Stimulated activated CD4-positive, alpha-beta T cell treated with anti-CD3 and anti-CD28 coated beads, TNF-alpha, amount 100 ng/mL, for 1 hour (primary cell): ENCODE results near the gene FHDC1.

Experiments
- DNase-seq, 3 donors: peaks; one replicate each; pipeline ENCODE4 v3.0.0-alpha.2; 2020; ENCODE audit warnings: low read depth in 3 of 3, low spot score in 1 of 3

The FHDC1 gene

GRCh38 chr4:153001626-153002025 is 65.5 kb downstream of the FHDC1 start:
- no peak for DNase-seq

- DNase-seq: no peak
These were observed 66.0 kb downstream of the FHDC1 start for GRCh38 chr4:153002110-153002509.

- no peak for DNase-seq
These were observed 68.1 kb downstream of the FHDC1 start for GRCh38 chr4:153004081-153004850.

- DNase-seq: no peak
These were observed 69.8 kb downstream of the FHDC1 start for GRCh38 chr4:153005899-153006381.

GRCh38 chr4:153008578-153009199 is 72.6 kb downstream of the FHDC1 start:
- no peak for DNase-seq

- no peak for DNase-seq
These were observed 74.0 kb downstream of the FHDC1 start for GRCh38 chr4:153010146-153010545.

- DNase-seq: no peak
These were observed 77.3 kb downstream of the FHDC1 start for GRCh38 chr4:153013202-153013977.

GRCh38 chr4:153014460-153014859 is 78.3 kb downstream of the FHDC1 start:
- DNase-seq: no peak

GRCh38 chr4:153016592-153016991 is 80.5 kb downstream of the FHDC1 start:
- no peak for DNase-seq

- DNase-seq: no peak
These were observed 81.9 kb downstream of the FHDC1 start for GRCh38 chr4:153018031-153018430.

GRCh38 chr4:153018684-153019083 is 82.6 kb downstream of the FHDC1 start:
- no peak for DNase-seq

- no peak for DNase-seq
These were observed 83.8 kb downstream of the FHDC1 start for GRCh38 chr4:153019906-153020305.

- no peak for DNase-seq
These were observed 84.3 kb downstream of the FHDC1 start for GRCh38 chr4:153020457-153020856.

- DNase-seq: no peak
These were observed 85.2 kb downstream of the FHDC1 start for GRCh38 chr4:153021276-153021675.

GRCh38 chr4:153022241-153022715 is 86.2 kb downstream of the FHDC1 start:
- no peak for DNase-seq

GRCh38 chr4:153023139-153023538 is 87.0 kb downstream of the FHDC1 start:
- no peak for DNase-seq

- DNase-seq: no peak
These were observed 87.7 kb downstream of the FHDC1 start for GRCh38 chr4:153023692-153024394.

- no peak for DNase-seq
These were observed 88.3 kb downstream of the FHDC1 start for GRCh38 chr4:153024466-153024865.

- no peak for DNase-seq
These were observed 89.3 kb downstream of the FHDC1 start for GRCh38 chr4:153025406-153025805.

- DNase-seq: no peak
These were observed 90.6 kb downstream of the FHDC1 start for GRCh38 chr4:153026591-153027346.
